A549 (cell line): ENCODE measurements around the gene KLB. TPM values are rescaled to one million over a fixed set of nuclear protein-coding genes. Genes with fewer than 3 reads are reported as not detected.
"Not testable (repeated sequence)": the region's sequence is repeated elsewhere in the genome, so short reads cannot be mapped to it uniquely, and the experiment has no call there.

Experiments
- ATAC-seq, 2 experiments: fragments of 200-7000 bp in 1 of 2; fragments of >200 bp in 1 of 2; cut with Nextera tagmentation in 1 of 2; cut with Tn5 transposase in 1 of 2; 3 replicates each; pipeline versions ENCODE4 v1.8.0 to v1.9.1; 2018 to 2020; ENCODE audit warnings: mild to moderate bottlenecking in 1 of 2, moderate library complexity in 1 of 2
- CTCF ChIA-PET: fragments of 300-600 bp; sonication (Branson Sonifier 250); formaldehyde crosslinking; extraction: SDS; loops from one replicate; lab custom pipeline; 2021; ENCODE audit warnings: antibody characterized with exemption, inconsistent platforms; lab: Yijun Ruan, JAX
- POLR2A ChIA-PET: fragments of 350-600 bp; formaldehyde crosslinking; extraction: SDS; loops from one replicate; lab custom pipeline; 2021; ENCODE audit warnings: antibody characterized with exemption, inconsistent platforms; lab: Yijun Ruan, JAX
- DNase-seq, 2 experiments: peaks; one replicate each; pipeline versions ENCODE4 v3.0.0 to v3.0.0-alpha.2; 2011 to 2016; ENCODE audit warnings: low read depth in 1 of 2, low spot score in 1 of 2
- FAIRE-seq: peaks from 2 replicates; lab custom pipeline; 2011; peaks lifted over from hg19 to GRCh38; lab: Jason Lieb, UNC
- H3K27ac ChIP-seq, 2 experiments: fragments of >200 bp; sonication (Bioruptor Twin); formaldehyde crosslinking; 3 replicates each; pipeline ENCODE4 v1.5.1; 2016 to 2017
- H3K4me1 ChIP-seq: fragments of >200 bp; sonication (Bioruptor Twin); formaldehyde crosslinking; 3 replicates; pipeline ENCODE4 v1.6.1; 2016
- H3K4me2 ChIP-seq: fragments of >200 bp; sonication (Bioruptor Twin); formaldehyde crosslinking; 3 replicates; pipeline ENCODE4 v1.6.1; 2016
- H3K4me3 ChIP-seq: fragments of >200 bp; sonication (Bioruptor Twin); formaldehyde crosslinking; 3 replicates; pipeline ENCODE4 v1.5.1; 2016
- H3K9me3 ChIP-seq: fragments of >200 bp; sonication (Bioruptor Twin); formaldehyde crosslinking; 3 replicates; pipeline ENCODE4 v1.6.1; 2016
- ATOH8 ChIP-seq: fragments of 250-450 bp; sonication (Bioruptor Pico); IDR thresholded peaks from 2 replicates; pipeline ENCODE4 v1.5.0; 2020; ENCODE audit warnings: low read depth, mild to moderate bottlenecking, moderate library complexity
- BCL3 ChIP-seq: fragments of >200 bp; sonication (Bioruptor Twin); formaldehyde crosslinking; IDR thresholded peaks from 3 replicates; pipeline ENCODE4 v1.6.1; 2016
- CHD4 ChIP-seq: fragments of 200-600 bp; sonication (generic); IDR thresholded peaks from 2 replicates; pipeline ENCODE4 v1.6.1; 2016; ENCODE audit warnings: antibody characterized with exemption, mild to moderate bottlenecking, borderline replicate concordance
- CTCF ChIP-seq: fragments of >200 bp; sonication (Bioruptor Twin); formaldehyde crosslinking; IDR thresholded peaks from 3 replicates; pipeline ENCODE4 v1.5.1; 2016
- EHMT2 ChIP-seq: fragments of 200-600 bp; sonication (generic); IDR thresholded peaks from 2 replicates; pipeline ENCODE4 v1.6.1; 2016; ENCODE audit warnings: antibody characterized with exemption, low read depth, mild to moderate bottlenecking, moderate library complexity
- ESRRA ChIP-seq: fragments of 150-350 bp; IDR thresholded peaks from 2 replicates; pipeline ENCODE4 v1.6.1; 2014; ENCODE audit warnings: mild to moderate bottlenecking, low read length, borderline replicate concordance
- FOSB ChIP-seq: fragments of 250-450 bp; sonication (Bioruptor Pico); IDR thresholded peaks from 2 replicates; pipeline ENCODE4 v1.5.0; 2020; ENCODE audit warnings: mild to moderate bottlenecking, moderate library complexity
- FOSL2 ChIP-seq, 2 experiments: fragments of 450-650 bp in 1 of 2; fragments of >200 bp in 1 of 2; sonication (Bioruptor Twin) in 1 of 2; formaldehyde crosslinking; IDR thresholded peaks; 2 replicates each; pipeline versions ENCODE4 v1.5.0 to v1.6.1; 2016 to 2020; ENCODE audit warnings: mild to moderate bottlenecking in 1 of 2, moderate library complexity in 1 of 2
- GATA3 ChIP-seq: IDR thresholded peaks from 2 replicates; pipeline ENCODE4 v1.6.1; 2012; ENCODE audit warnings: borderline replicate concordance
- HDAC2 ChIP-seq: fragments of 200-600 bp; sonication (generic); IDR thresholded peaks from 2 replicates; pipeline ENCODE4 v1.6.1; 2016
- HOXA7 ChIP-seq: fragments of 250-450 bp; sonication (Bioruptor Pico); IDR thresholded peaks from 2 replicates; pipeline ENCODE4 v1.5.0; 2020; ENCODE audit warnings: mild to moderate bottlenecking, moderate library complexity
- KDM1A ChIP-seq: fragments of 200-600 bp; sonication (generic); IDR thresholded peaks from 2 replicates; pipeline ENCODE4 v1.6.1; 2016; ENCODE audit warnings: low read depth, mild to moderate bottlenecking
- MAFK ChIP-seq: fragments of 450-650 bp; IDR thresholded peaks from 2 replicates; pipeline ENCODE4 v1.6.1; 2014; ENCODE audit not compliant: partially characterized antibody
- MAZ ChIP-seq: fragments of 150-350 bp; IDR thresholded peaks from 2 replicates; pipeline ENCODE4 v1.6.1; 2014; ENCODE audit warnings: antibody characterized with exemption, low read depth, low read length, borderline replicate concordance
- NFE2L2 ChIP-seq: fragments of 150-350 bp; conservative IDR thresholded peaks from 2 replicates; pipeline ENCODE4 v1.6.1; 2014; ENCODE audit warnings: low read length
- POLR2AphosphoS2 ChIP-seq: conservative IDR thresholded peaks from 2 replicates; pipeline ENCODE4 v1.6.1; 2012; ENCODE audit warnings: low read length, improper control_type of control experiment, inconsistent platforms
- RAD21 ChIP-seq, 2 experiments: fragments of >200 bp in 1 of 2; sonication (Bioruptor Twin) in 1 of 2; formaldehyde crosslinking in 1 of 2; IDR thresholded peaks in 1 of 2; conservative IDR thresholded peaks in 1 of 2; 2 replicates in 1 of 2; 3 replicates in 1 of 2; pipeline ENCODE4 v1.6.1; 2012 to 2018; ENCODE audit warnings: inconsistent platforms in 1 of 2
- RNF2 ChIP-seq: fragments of 200-600 bp; sonication (generic); IDR thresholded peaks from 2 replicates; pipeline ENCODE4 v1.6.1; 2016; ENCODE audit warnings: low read depth, mild to moderate bottlenecking, antibody characterized with exemption, moderate library complexity, borderline replicate concordance
- SMC3 ChIP-seq: fragments of >200 bp; sonication (Bioruptor Twin); formaldehyde crosslinking; IDR thresholded peaks from 3 replicates; pipeline ENCODE4 v1.6.1; 2018; ENCODE audit warnings: inconsistent platforms
- ZSCAN20 ChIP-seq: fragments of 250-450 bp; sonication (Bioruptor Pico); IDR thresholded peaks from 2 replicates; pipeline ENCODE4 v1.8.0; 2022; ENCODE audit warnings: mild to moderate bottlenecking, moderate library complexity
- WGBS: methylation state at CpG from one replicate; pipeline ENCODE4 v1.1.6; 2017; ENCODE audit errors: missing lambda C conversion rate; 5-methylcytosine and 5-hydroxymethylcytosine counted together
- polyA plus RNA-seq, 4 experiments: library from polyadenylated mRNA; depleted of rRNA in 3 of 4; stranded (reverse); fragments of >200 nt; fragmentation: RNase III in 1 of 4; extraction: RNeasy Plus Mini Kit Qiagen cat#74134 plus additional on column Dnase treatment in 1 of 4; gene quantifications; 2 replicates in 3 of 4; 3 replicates in 1 of 4; pipeline ENCODE4 v1.2.3, GENCODE V29; 2011 to 2017

KLB gene
- polyA plus RNA-seq, 2 of the 4 experiments (the other 2 are of a cell fraction): 0.57 to 0.87 TPM

- Histone ChIP-seq H3K27ac (no peak overlapping the region), H3K4me2 (no peak overlapping the region), H3K4me1 (no peaks in the 10 kb centered on the region), H3K9me3 (no peaks in the 10 kb centered on the region), H3K4me3 (no peak overlapping the region)
- no peak for ATAC-seq
- CTCF ChIA-PET: no interaction called here
- FAIRE-seq: no peak
- 100% methylated on average over 1 of the region's 3 CpGs for WGBS
- DNase-seq: no peak
- POLR2A ChIA-PET: no interaction called here
- peak; percentile 18 for TF ChIP-seq MAFK
- TF ChIP-seq HDAC2: no peak
Observed at GRCh38 chr4:39394706-39395105, 12.0 kb upstream of the KLB start.

GRCh38 chr4:39401640-39402039 lies 5.1 kb upstream of the KLB start:
- ATAC-seq (peak in 1 of 2 experiments; percentile 70; a peak in 3 of 6 replicates), DNase-seq (peak in 1 of 2 experiments; percentile 64)
- H3K27ac ChIP-seq: 0 out of 6 replicates have a peak overlapping the region, but pooled peaks of 1 of the 2 experiments have one; percentile 16
- CTCF ChIA-PET; POLR2A ChIA-PET; H3K9me3 ChIP-seq; H3K4me1 ChIP-seq; FAIRE-seq; H3K4me3 ChIP-seq; TF ChIP-seq FOSL2 (IDR thresholded peaks at IDR 0.05): not testable (repeated sequence)
- peak overlapping the region; percentile 50; the same call in 2 of the 3 replicates for H3K4me2 ChIP-seq
- TF ChIP-seq GATA3 (peak; percentile 31; the same call in 1 of the 2 replicates), FOSL2 (CRISPR knock-in tag; IDR thresholded peaks at IDR 0.05) (peak; percentile 34; the same call in 1 of the 2 replicates)
- WGBS: 7% methylated on average over 6 of the region's 6 CpGs

- DNase-seq (no peak), ATAC-seq (peak in 1 of 2 experiments; percentile 64; a peak in 3 of 6 replicates), FAIRE-seq (no peak)
- ChIA-PET CTCF (no interaction called here), POLR2A (interaction anchor here (0.9 kb wide), 1 partner anchor 42 kb away, joined by 3 read pairs; no protein-coding TSS in a partner anchor)
- Histone ChIP-seq H3K4me2 (peak overlapping the region; percentile 91), H3K4me3 (peak overlapping the region; percentile 36; the same call in 1 of the 3 replicates), H3K4me1 (peaks cover 13% of the 10 kb centered on the region; the same call in 2 of the 3 replicates), H3K27ac (no peak overlapping the region), H3K9me3 (no peaks in the 10 kb centered on the region)
- TF ChIP-seq RNF2 (no peak), NFE2L2 (no peak), ATOH8 (no peak), SMC3 (no peak), RAD21 (conservative IDR thresholded peaks at IDR 0.05 in 1 of 2, IDR thresholded peaks at IDR 0.05 in 1 of 2) (no peak), BCL3 (no peak), KDM1A (no peak), CHD4 (no peak), HOXA7 (CRISPR knock-in tag) (no peak), FOSB (CRISPR knock-in tag) (no peak), EHMT2 (no peak), ZSCAN20 (no peak)
- WGBS: 65% methylated on average over 1 of the region's 1 CpG
Observed at GRCh38 chr4:39407584-39407885, 805 bp downstream of the KLB start.

GRCh38 chr4:39410415-39410814 lies 3.7 kb downstream of the KLB start:
- Histone ChIP-seq H3K4me2 (peak overlapping the region; percentile 42), H3K4me3 (no peak overlapping the region), H3K9me3 (no peaks in the 10 kb centered on the region), H3K27ac (no peak overlapping the region), H3K4me1 (peaks cover 27% of the 10 kb centered on the region)
- peak in 1 of 2 experiments; percentile 36 for DNase-seq
- WGBS: 33% methylated on average over 5 of the region's 5 CpGs
- ChIA-PET POLR2A (no interaction called here), CTCF (interaction anchor here (0.7 to 1.1 kb wide), 3 partner anchors 107 to 606 kb away, joined by 3 read pairs; partner anchors contain the start of gene TLR1)
- ATAC-seq: no peak; a peak in 2 of 6 replicates
- TF ChIP-seq MAZ (no peak), CTCF (peak; percentile 28), POLR2AphosphoS2 (no peak), ESRRA (no peak), RAD21 (conservative IDR thresholded peaks at IDR 0.05 in 1 of 2, IDR thresholded peaks at IDR 0.05 in 1 of 2) (peak; percentile 37 to 53; a peak in 4 of 5 replicates), SMC3 (peak; percentile 41; the same call in 1 of the 3 replicates)
- FAIRE-seq: no peak

- ATAC-seq, FAIRE-seq, H3K4me3 ChIP-seq, H3K27ac ChIP-seq, H3K9me3 ChIP-seq, H3K4me2 ChIP-seq, POLR2A ChIA-PET, DNase-seq: not testable (repeated sequence)
- WGBS: 97% methylated on average over 8 of the region's 8 CpGs
- peaks cover 30% of the 10 kb centered on the region for H3K4me1 ChIP-seq
- CTCF ChIA-PET: interaction anchor here (1.1 kb wide), 1 partner anchor 608 kb away, joined by 3 read pairs; the partner anchor contains the start of gene TLR1
Observed at GRCh38 chr4:39411561-39411960, 4.8 kb downstream of the KLB start.
